ENCODE results near the gene INF2.

- no peak for TF ChIP-seq REST (IDR thresholded peaks at IDR 0.05; ENCODE audit: insufficient replicate concordance, low read depth)
- TF ChIP-seq CTCF (IDR thresholded peaks at IDR 0.05; ENCODE audit: insufficient read depth, low read length) = no peak
- TF ChIP-seq POLR2AphosphoS5 (IDR thresholded peaks at IDR 0.05; ENCODE audit: low read depth) = no peak
- no peak for TF ChIP-seq SPI1 (IDR thresholded peaks at IDR 0.05; ENCODE audit: borderline replicate concordance, low read depth)
Observed at GRCh38 chr14:104696671-104697316, 7.4 kb downstream of the INF2 start.
